ENCODE data around the gene EIF4E2.

Gene EIF4E2

GRCh38 chr2:232587512-232587911, 37.0 kb downstream of the EIF4E2 start:
- no peak for TF ChIP-seq CTCF (conservative IDR thresholded peaks at IDR 0.05; ENCODE audit: low read length)
- no peak for DNase-seq (ENCODE audit: low read depth)
- no peak overlapping the region for H3K4me3 ChIP-seq (ENCODE audit: low read length)

GRCh38 chr2:232588031-232588430, 37.5 kb downstream of the EIF4E2 start:
- no peak overlapping the region for H3K4me3 ChIP-seq (ENCODE audit: low read length)
- DNase-seq (ENCODE audit: low read depth), result no peak
- TF ChIP-seq CTCF (conservative IDR thresholded peaks at IDR 0.05; ENCODE audit: low read length), result no peak

GRCh38 chr2:232588680-232589585, 38.4 kb downstream of the EIF4E2 start:
- no peak for TF ChIP-seq CTCF (conservative IDR thresholded peaks at IDR 0.05; ENCODE audit: low read length)
- peak; percentile 84 for DNase-seq (ENCODE audit: low read depth)
- H3K4me3 ChIP-seq (ENCODE audit: low read length), result no peak overlapping the region

- peak; percentile 90 for DNase-seq (ENCODE audit: low read depth)
- H3K4me3 ChIP-seq (ENCODE audit: low read length), result no peak overlapping the region
These were observed 42.4 kb downstream of the EIF4E2 start for GRCh38 chr2:232592772-232593395.

GRCh38 chr2:232593982-232594381, 43.5 kb downstream of the EIF4E2 start:
- no peak for DNase-seq (ENCODE audit: low read depth)
- TF ChIP-seq CTCF (conservative IDR thresholded peaks at IDR 0.05; ENCODE audit: low read length), result no peak
- no peak overlapping the region for H3K4me3 ChIP-seq (ENCODE audit: low read length)

More at GRCh38 chr2:232592772-232593395, 42.4 kb downstream of the EIF4E2 start:
- TF ChIP-seq CTCF (conservative IDR thresholded peaks at IDR 0.05; ENCODE audit: low read length), result peak; percentile 31

- TF ChIP-seq CTCF (conservative IDR thresholded peaks at IDR 0.05; ENCODE audit: low read length), result no peak
- H3K4me3 ChIP-seq (ENCODE audit: low read length), result no peak overlapping the region
- no peak for DNase-seq (ENCODE audit: low read depth)
These were observed 47.0 kb downstream of the EIF4E2 start for GRCh38 chr2:232597362-232598079.
